ENCODE measurements around the gene KIF1B.

DNA sequence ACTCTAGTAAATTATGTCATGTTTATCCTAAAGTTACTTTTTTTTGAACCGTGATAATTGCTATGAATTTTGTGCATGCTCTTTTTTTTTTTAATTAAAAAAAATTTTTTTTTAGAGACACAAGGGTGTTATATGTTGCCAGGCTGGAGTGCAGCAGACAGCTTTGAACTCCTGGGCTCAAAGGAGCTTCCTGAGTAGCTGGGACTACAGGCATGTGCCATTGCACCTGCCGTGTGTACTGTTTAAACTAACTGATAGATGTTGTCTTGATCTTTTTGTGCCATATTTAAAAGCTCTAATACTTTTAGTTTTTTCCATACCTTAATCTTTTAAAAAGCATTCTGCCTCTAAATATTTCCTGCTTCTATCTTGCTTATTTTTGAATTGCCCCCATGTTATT is 60.7 kb downstream of the KIF1B start:
- TF ChIP-seq, protein P1, sequence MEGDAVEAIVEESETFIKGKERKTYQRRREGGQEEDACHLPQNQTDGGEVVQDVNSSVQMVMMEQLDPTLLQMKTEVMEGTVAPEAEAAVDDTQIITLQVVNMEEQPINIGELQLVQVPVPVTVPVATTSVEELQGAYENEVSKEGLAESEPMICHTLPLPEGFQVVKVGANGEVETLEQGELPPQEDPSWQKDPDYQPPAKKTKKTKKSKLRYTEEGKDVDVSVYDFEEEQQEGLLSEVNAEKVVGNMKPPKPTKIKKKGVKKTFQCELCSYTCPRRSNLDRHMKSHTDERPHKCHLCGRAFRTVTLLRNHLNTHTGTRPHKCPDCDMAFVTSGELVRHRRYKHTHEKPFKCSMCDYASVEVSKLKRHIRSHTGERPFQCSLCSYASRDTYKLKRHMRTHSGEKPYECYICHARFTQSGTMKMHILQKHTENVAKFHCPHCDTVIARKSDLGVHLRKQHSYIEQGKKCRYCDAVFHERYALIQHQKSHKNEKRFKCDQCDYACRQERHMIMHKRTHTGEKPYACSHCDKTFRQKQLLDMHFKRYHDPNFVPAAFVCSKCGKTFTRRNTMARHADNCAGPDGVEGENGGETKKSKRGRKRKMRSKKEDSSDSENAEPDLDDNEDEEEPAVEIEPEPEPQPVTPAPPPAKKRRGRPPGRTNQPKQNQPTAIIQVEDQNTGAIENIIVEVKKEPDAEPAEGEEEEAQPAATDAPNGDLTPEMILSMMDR (conservative IDR thresholded peaks at IDR 0.05; ENCODE audit: low read depth, low read length): no peak
- no peak for TF ChIP-seq EZH2 (IDR thresholded peaks at IDR 0.05; ENCODE audit: borderline replicate concordance, low read depth, low read length, poor library complexity, severe bottlenecking)
